HUDEP-2 (cell line): ENCODE data around the gene INTS11.

Source experiments
- DNase-seq, 76 experiments: peaks; one replicate each; lab custom pipeline; 2025; ENCODE audit not compliant: unreplicated experiment in 76 of 76; lab: John Stamatoyannopoulos, UW

INTS11 gene

DNA sequence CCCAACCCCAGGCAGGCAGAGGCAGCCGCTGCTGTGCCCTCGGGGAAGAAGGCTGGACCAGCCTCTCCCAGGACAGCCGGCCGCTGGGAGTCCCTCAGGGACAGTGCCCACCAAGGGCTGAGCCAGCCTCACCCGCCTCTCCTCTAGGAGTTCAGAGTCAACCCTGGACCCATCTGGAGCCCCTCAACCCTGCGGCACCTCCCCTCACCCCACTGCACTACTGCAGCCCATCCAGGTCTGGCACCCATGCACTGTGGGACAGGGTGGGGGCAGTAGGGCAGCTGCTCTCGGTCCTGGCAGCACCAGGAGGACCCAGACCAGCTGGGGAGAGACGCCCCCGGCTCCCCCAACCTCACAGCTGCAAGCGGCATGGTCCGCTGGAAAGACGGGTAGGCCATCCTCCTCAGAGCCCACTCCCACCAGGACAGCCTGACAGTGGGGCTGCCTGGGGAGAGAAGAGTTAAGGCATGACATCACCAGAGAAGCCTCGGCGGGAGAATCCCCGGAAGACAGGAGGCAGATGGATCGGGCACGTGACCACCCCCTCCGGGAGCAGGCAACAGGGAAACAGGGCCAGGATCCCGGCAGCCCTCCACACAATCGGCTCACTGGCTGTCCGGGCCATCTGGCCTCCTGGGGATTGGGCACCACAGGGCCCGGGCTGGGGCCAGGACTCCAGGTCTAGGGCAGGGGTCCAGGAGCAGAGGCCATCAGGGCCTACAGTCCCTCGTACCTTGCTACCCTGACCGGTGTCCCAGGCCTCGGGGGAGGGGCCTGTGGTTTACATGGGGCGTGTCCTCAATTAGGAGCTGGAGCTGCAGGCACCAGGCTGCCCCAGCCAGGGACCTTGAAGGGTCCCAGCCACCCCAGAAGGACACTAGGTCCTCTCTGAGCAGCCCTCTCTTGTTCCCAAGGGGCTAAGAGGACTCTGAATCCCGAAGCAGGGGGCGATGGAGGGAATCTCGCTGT, 19.8 kb downstream of the INTS11 start:
- peak in 15 of 76 experiments; percentile 9 to 29 (median 21) for DNase-seq

DNA sequence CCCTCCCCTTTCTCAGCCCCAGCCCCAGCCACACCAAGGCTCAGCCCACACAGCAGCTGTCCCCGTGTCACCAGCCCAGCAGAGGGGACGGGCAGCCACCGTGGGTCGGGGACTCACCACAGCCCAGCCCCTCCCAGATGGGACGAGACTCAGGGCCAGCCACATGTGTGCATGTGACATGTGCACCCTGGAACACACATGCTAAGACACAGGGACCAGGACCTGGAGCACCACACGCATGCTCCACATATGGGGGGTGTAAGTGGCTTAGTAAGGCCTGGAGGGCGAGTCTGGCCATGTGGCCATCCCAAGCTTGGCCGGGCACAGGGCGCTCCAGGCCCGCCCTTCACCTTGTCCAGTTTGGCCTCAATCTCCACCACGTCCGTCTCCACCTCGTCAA, 20.7 kb downstream of the INTS11 start:
- no peak for DNase-seq

DNA sequence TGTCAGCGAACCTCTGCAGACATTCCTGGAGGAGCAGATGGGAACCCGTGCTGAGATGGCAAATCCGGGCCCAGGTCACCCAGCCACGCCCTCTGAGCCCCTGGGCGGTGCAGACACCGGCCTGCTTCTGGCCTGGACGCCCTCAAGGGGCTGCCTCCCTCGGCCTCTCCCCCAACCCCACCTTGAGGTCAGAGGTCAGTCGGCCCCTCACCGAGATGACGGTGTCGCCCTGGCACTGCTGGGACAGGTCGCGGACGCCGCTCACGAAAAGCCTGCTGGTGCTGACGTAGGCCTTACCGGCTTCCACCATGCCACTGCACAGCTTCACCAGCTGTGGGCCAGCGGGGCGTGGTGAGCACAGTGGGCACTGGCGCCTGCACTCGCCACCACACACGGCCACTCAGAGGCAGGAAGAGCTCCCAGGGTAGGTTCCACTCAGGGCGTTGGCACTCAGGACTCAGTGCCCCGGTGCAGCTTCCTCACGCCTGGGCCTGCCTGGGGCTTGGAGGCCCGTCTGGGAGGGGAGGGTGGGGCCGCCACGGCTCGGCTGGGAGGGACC, 21.4 kb downstream of the INTS11 start:
- peak in 2 of 76 experiments; percentile 13 to 25 for DNase-seq

DNA sequence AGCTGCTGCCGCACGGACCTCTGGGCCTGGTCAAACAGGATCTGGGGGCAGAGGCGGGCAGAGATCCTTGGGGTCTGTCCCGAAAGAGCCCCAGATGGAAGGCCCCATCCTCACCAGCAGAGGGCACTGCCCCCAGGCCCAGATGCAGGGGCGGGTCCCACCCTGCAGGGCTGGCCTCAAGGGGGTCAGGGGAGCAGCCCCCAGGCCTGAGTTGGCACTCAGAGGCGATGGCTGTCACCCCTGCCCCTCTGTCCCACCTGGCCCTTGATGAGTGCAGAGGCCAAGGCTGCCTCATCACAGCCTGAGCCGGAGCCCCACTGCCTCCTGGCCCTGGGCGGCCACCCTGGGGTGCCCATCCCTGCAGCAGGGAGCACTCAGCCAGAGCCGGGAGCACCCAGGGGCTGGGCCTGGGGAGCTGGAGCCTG, 22.4 kb downstream of the INTS11 start:
- no peak for DNase-seq

DNA sequence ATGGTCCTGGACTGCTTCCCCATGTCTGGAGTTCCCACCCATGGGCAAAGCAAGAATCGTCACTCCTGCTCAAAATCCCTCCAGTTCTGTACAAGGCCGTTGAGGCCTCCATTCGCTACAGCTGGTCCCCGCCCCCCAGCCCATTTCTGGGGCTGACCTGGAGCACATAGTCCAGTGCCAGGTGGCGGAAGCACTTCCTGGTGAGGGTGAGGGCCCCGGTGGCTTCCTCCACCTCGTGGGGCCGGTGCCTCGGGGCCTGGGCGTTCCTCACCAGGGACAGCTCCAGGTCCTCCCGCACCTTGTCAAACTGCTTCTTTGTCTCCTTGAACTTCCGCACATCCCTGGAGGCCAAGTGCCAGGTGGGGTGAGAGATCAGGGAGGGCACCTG, 24.1 kb downstream of the INTS11 start:
- no peak for DNase-seq

DNA sequence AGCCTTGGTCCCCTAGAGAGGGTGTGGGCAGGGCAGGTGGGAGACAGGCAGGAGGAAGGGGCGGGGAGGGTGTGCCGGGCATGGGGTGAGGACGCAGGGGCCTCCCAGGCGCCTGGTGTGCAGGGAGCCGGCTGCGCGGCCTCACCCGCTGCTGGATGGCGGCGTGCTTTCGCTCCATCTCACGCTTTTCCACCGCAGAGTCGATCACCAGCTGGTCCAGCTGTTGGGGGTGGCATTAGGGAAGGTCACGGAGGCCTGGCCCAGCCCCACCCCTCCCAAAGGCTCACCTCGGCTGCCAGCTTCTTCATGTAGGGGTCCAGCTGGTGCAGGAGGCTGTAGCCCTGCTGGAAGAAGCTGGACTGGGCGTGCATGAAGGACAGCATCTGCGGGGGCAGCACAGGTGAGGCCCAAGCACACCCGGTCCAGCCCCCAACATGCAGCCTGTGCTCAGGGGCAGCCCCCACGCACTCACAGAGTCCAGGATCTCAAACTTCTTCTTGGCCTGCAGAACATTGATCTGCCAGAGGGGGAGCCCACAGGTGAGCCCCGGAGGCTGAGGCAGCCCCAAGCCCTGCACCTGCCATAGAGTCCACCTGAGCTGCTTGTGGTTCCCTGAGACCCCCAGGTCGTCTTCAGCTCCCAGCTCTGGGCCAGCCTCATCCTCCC, 24.6 kb downstream of the INTS11 start:
- DNase-seq, result peak in 1 of 76 experiments; percentile 21

DNA sequence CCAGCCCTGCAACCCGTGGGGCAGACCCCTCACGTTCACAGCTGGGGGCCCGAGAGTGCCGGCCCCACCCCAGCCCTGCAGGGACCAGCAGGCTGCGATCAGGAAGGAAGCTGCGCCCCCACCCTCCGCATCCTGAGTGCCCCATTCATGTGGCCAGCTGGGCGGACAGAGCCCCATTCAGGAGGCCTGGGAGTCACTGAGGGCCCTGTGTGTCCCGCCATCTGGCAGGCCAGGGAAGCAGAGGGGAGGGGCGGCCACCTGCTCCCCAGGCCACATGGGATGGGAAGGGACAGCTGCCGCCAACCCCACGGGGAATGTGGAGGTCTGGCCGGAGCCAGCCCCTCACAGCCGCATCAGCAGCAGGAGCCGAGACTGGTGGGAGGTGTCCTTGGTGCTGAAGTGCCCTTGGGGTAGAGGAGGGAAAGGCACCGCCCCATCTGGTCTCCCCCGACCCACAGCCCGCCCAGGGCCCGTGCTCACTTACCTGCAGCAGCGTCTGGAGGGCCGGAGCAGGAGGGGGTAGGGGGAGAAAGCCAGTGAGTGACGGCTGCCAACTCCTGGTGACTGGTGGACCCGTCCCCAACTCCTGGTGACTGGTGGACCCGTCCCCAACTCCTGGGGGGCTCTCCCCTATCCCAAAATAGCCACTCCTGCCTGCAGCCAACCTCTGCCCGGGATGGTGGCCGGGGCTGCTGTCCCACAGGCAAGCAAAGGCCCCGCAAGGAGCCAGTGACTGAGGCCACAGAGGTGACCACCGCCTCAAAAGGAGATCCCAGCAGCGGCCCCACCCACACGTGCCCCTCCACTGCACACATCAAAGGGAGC, 25.4 kb downstream of the INTS11 start:
- DNase-seq, result peak in 1 of 76 experiments; percentile 22

DNA sequence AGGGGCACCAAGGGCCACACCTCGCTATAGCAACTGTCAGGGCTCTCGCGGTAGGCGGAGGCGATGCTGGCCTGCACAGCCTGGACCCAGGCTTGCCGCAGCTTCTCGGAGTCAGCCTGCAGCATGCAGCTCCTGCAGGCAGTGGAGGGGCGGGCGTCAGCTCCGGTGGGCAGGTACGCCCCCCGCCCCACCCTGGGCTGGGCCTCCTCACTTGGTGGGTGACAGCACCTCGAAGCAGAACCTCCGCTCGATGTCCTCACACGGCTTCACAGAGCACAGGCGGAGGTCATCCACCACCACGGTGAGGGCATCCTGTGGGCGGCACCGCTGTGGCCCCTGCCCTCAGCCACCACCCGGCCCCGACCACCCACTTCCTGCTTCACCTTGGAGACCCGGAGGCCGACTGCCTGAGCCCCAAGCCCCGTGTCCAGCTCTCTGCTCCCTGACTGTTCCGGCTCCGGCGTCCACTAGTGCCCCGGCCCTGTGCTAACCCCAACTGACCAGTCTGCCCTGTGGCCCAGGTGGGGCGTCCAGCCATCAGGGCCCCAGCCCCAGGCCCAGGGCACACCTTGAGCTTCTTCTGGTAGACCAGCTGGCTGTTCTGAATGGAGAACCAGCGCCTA, 26.5 kb downstream of the INTS11 start:
- no peak for DNase-seq

DNA sequence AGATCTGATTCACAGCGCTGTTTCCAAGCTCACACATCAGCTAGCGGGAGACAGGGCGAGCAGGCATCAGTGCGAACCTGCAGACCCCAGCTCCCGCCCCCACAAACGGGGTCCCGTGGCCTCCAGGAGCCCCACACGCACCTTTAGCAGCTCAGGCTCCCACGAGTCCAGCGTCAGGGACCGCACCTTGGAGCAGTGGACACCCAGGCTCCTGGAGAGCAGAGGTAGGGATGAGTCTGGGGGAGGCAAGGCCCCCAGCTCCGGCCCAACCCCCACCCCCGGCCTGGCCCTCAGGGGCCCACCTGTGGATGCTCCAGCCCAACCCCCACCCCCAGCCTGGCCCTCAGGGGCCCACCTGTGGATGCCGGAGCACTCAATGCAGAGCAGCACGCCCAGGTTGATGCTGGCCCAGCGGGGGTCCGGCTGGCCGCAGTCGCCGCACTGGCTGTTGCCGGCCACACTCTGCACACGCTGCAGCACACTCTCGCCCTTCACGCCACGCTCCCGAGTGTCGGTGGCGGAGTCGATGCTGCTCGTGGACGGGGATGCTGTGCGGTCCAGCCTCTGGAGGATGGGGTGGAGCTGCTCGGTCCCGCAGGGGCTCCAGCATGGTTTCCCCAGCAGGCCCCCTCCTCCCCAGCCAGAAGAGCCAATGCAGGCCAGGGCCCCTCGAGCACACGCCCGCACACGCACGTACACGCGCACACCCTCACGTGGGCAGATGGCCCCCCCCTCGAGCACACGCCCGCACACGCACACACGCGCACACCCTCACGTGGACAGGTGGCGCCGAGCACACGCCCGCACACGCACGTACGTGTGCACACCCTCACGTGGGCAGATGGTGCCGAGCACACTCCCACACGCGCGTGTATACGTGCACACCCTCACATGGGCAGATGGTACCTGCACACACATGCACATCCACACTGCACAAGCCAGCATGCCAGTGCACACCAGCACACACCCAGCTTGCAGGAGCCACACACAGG, 28.1 kb downstream of the INTS11 start:
- DNase-seq, result no peak

DNA sequence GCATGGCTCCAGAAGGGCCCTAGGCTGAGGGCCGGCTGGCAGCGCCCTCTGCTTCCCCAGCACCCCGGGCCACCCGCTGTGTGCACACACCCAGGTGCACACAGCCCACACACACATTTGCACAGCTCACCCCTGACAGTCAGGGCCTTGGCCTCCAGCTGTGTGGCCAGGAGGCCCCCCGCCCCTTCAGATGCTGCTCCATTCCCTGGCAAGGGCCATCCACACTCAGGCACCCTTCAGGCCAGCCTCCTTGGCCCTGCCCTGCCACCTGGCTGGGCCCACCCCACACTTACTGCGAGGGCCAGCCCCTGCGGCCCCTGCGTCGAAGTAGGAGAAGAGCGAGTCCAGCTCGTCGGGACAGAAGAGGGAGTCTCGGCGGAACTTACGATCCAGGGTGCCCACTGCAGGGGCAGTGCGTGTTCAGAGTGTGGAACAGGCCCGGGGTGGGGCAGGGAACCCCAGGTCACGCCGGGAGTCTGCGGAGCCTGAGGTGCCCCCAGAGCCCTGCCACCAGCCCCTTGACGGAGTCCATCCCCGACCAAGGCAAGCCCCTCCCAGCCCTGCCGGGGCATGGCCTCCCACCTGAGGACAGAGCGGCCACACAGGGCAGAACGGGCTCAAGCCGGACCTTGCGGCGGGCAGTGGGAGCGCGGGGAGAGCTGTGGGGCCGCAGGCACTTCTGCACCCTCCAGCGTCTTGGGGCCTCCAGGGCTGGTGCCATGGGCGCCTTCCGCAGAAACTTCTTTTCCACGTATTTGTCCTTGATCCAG, 29.1 kb downstream of the INTS11 start:
- DNase-seq, result no peak

DNA sequence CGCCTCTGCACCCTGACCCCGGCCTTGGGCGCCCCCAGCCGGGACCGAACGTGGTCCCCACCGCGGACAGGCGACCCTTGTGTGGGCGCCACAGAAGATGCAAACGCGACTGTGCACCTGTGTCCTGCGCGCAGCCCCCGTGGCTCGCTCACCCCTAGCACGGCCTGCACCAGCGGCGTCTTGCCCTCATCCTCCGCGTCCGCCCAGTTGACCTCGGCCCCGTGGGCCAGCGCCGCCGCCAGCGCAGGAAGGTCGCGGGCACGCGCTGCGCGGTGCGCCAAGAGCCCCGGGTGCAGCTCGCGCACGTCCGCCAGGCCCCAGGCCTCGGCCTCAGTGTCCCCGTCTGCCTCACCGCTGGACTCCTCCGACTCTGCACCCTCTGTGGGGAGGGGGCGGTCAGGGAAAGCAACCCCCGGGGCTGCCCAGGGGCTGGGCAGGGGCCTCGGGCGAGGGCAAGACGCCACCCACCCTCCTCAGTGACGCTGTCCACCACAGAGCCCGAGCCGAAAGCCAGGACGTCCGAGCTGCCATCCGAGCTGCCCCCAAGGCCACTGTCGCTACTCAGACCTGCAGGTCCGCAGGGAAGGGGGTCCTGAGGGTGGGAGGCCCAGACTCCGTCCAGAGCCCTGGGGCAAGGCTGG, 30.1 kb downstream of the INTS11 start:
- no peak for DNase-seq

DNA sequence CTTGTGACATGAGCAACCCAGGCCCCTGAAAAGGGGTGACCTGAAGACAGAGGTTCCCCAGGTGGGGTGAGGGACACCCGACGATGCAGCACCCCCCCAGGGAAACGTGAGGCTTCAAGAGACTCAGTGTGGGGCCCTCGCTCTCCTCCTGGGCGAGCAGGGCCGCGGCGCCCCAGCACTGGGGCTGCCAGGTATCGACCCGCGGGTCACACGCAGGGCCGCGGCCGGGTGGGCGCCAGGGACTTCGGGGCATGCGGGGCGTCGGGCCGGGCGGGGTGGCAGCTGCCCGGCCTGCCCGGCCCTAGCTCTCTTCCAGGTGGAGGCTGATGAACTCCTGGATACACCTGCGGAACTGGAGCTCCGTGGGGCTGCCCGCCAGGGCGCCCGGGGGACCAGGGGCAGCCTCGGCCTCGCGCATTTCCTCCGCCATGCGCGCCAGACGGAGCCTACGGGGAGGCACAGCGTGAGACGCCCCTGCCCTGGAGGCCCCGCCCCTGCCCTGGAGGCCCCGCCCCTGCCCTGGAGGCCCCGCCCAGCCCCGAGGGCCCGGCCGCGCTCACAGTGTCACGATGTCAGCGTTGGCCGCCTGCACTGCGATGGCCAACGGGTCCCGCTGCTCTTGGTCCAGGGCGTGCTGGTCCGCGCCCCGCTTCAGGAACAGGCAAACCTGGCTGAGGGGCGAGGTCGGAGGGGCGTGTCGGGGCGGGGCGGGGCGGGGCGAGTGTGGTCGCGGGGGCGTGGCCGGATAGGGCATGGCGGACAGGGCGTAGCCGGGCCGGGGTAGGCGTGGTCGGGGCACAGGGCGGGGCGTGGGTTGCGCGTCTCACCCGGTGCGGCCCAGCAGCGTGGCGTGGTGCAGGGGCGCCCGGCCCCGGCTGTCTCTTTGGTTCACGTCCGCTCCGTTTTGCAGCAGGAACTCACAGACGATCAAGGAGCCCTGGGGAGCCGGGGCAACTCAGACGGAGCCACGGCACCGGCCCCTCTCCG, 30.9 kb downstream of the INTS11 start:
- DNase-seq, result peak in 15 of 76 experiments; percentile 15 to 43 (median 23)

DNA sequence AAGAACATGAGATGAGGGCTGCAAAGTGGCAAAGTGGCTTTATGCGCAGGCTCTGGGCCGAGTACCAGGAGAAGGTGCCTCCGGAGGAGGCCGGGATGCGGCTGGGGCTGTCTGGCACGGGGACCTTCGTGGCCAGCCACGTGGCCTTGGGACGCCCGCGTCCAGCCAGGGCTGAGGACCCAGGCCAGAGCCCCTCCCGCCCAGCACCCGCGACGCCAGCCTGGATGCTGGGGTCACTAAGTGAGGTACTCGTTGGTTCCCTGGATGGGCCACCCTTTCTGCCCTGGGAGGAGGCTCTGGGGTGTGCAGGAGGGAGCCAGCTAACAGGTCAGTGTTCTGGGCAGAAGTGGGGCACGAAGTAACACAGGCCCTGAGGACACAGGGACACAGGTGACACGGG, 31.6 kb downstream of the INTS11 start:
- no peak for DNase-seq

DNA sequence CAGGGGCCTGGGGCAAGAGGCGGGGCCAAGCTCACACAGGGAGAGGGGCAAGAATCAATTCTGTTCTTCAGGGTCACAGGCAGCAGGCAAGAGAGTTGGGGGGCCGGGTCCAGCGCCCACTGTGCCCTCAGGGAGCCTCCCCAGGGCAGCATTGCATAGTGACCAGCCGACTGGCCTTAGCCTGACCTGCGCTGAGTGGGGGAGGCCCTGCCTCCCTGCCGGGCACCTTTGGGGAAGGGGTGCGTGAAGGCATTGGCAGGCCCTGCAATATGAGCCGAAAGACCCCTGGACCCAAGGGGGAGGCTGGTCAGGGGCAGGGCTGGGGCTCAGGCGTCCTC, 32.0 kb downstream of the INTS11 start:
- DNase-seq, result no peak

DNA sequence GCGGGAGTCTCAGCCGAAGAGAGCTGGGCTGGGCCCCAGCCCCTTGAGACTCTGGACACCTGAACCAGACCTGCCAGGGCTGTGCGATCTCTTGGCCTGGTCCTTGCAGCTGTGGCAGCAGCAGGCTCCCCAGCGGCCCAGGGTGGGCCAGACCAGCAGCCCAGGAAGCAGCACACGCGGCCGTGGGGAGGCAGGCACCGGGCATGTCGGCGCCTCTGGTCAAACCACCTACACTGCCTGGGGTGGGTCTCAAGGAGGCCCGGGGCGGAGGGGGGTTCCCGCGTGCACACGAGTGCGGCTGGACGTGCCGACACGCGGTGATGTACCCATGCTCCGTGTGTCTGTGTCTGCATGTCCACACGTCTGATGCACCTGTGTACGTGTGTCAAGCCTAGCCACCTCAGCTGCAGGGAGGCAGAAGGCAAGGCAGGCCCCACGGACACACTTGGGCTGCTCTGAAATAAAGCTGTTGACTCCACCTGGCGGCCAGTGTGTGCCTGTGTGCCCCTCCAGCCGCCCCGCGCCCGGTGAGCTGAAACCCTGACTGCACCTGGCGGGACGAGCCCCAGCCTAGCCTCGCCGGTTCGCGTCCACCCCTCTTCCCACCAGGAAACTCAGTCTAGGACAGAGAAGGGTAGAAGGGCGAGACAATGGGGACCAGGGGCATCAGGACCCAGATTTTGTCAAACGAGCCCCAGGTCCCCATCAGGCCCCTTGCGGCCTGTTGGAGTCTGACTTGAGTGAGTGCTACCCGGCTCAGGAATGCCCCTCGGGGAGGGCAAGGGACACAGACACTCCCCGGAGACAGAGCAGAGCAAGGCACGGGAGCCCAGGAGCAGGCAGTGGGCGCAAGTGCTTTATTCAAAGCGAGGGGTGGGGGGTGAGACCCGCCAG, 32.7 kb downstream of the INTS11 start:
- peak in 65 of 76 experiments; percentile 13 to 76 (median 44) for DNase-seq
